Activated B cell treated with CpG ODN at 0.5 μM for 24 hours (primary cell): ENCODE data around the gene ACOT9. TPM values are rescaled to one million over a fixed set of nuclear protein-coding genes. Genes with fewer than 3 reads are reported as not detected.

ENCODE experiments used
- ATAC-seq: fragments of 200-7000 bp; cut with Tn5 transposase; one replicate; pipeline ENCODE4 v1.10.0; 2021; ENCODE audit warnings: low read depth, mild to moderate bottlenecking, moderate library complexity
- CTCF ChIA-PET: fragments of 350-600 bp; sonication (Branson Sonifier 250); formaldehyde crosslinking; loops from one replicate; lab custom pipeline; 2021; ENCODE audit warnings: antibody characterized with exemption; lab: Charles Lee
- POLR2A ChIA-PET: fragments of 350-600 bp; sonication (Branson Sonifier 250); formaldehyde crosslinking; loops from one replicate; lab custom pipeline; 2021; ENCODE audit warnings: antibody characterized with exemption; lab: Charles Lee
- DNase-seq: peaks from one replicate; pipeline ENCODE4 v3.0.0; 2022
- H3K27ac Mint-ChIP-seq: one replicate; pipeline ENCODE4 v1.8.0; 2020; ENCODE audit warnings: mixed read lengths
- H3K27me3 Mint-ChIP-seq: one replicate; pipeline ENCODE4 v1.8.0; 2021; ENCODE audit warnings: mixed read lengths
- H3K36me3 Mint-ChIP-seq: one replicate; pipeline ENCODE4 v1.8.0; 2021; ENCODE audit warnings: low read depth, mixed read lengths
- H3K4me1 Mint-ChIP-seq: one replicate; pipeline ENCODE4 v1.8.0; 2021; ENCODE audit warnings: mixed read lengths
- H3K4me3 Mint-ChIP-seq: one replicate; pipeline ENCODE4 v1.8.0; 2020; ENCODE audit warnings: mild to moderate bottlenecking, mixed read lengths
- H3K9me3 Mint-ChIP-seq: one replicate; pipeline ENCODE4 v1.8.0; 2020; ENCODE audit warnings: mixed read lengths
- CTCF ChIP-seq: fragments of 200-600 bp; IDR thresholded peaks from one replicate; pipeline ENCODE4 v1.8.0; 2022; ENCODE audit warnings: antibody characterized with exemption, mild to moderate bottlenecking
- intact Hi-C: fragments of 100-400 bp; cut with micrococcal nuclease; formaldehyde crosslinking; loops from one replicate; pipeline ENCODE4 v1.15.1; 2024
- total RNA-seq: library from RNA; stranded (reverse); gene quantifications from 2 replicates; pipeline ENCODE4 v1.2.3, GENCODE V29; 2022

ACOT9 gene
- total RNA-seq, 1 donor from 2014 or later = 49.4 TPM

GRCh38 chrX:23788521-23788920 is 45.4 kb upstream of the ACOT9 start:
- H3K4me1 Mint-ChIP-seq = peaks cover 21% of the 10 kb centered on the region
- ATAC-seq (no peak), DNase-seq (no peak)
- ChIA-PET POLR2A (interaction anchor here (1.3 kb wide), 1 partner anchor 14 kb away, joined by 4 read pairs; no protein-coding TSS in a partner anchor), CTCF (no interaction called here)
- no peaks in the 10 kb centered on the region for H3K9me3 Mint-ChIP-seq
- intact Hi-C loops = no loop called here
- no peak overlapping the region for H3K27ac Mint-ChIP-seq
- no peak for TF ChIP-seq CTCF
- H3K27me3 Mint-ChIP-seq = no peaks in the 10 kb centered on the region
- peaks cover 32% of the 10 kb centered on the region for H3K36me3 Mint-ChIP-seq
- no peak overlapping the region for H3K4me3 Mint-ChIP-seq

- Mint-ChIP-seq H3K4me3 (no peak overlapping the region), H3K4me1 (peaks cover 22% of the 10 kb centered on the region), H3K27me3 (no peaks in the 10 kb centered on the region), H3K27ac (no peak overlapping the region), H3K36me3 (peaks cover 34% of the 10 kb centered on the region), H3K9me3 (no peaks in the 10 kb centered on the region)
- DNase-seq = no peak
- CTCF ChIA-PET = no interaction called here
- TF ChIP-seq CTCF = no peak
- ATAC-seq = no peak
- intact Hi-C loops = no loop called here
- POLR2A ChIA-PET = interaction anchor here (1.3 kb wide), 1 partner anchor 14 kb away, joined by 4 read pairs; no protein-coding TSS in a partner anchor
Measured at GRCh38 chrX:23787745-23788118, 44.7 kb upstream of the ACOT9 start.

- Mint-ChIP-seq H3K27ac (no peak overlapping the region), H3K27me3 (no peaks in the 10 kb centered on the region), H3K4me1 (peaks cover 35% of the 10 kb centered on the region), H3K4me3 (no peak overlapping the region), H3K36me3 (peaks cover 34% of the 10 kb centered on the region), H3K9me3 (no peaks in the 10 kb centered on the region)
- ChIA-PET POLR2A (no interaction called here), CTCF (no interaction called here)
- no peak for TF ChIP-seq CTCF
- DNase-seq = no peak
- intact Hi-C loops = no loop called here
- no peak for ATAC-seq
Measured at GRCh38 chrX:23786268-23786815, 43.3 kb upstream of the ACOT9 start.

GRCh38 chrX:23785580-23785979 is 42.5 kb upstream of the ACOT9 start:
- CTCF ChIA-PET = no interaction called here
- POLR2A ChIA-PET = no interaction called here

More at GRCh38 chrX:23785580-23785979, 42.5 kb upstream of the ACOT9 start:
- DNase-seq (no peak), ATAC-seq (no peak)
- Mint-ChIP-seq H3K27ac (peak overlapping the region; percentile 95), H3K27me3 (no peaks in the 10 kb centered on the region), H3K9me3 (no peaks in the 10 kb centered on the region), H3K4me3 (peak overlapping the region; percentile 94), H3K4me1 (peaks cover 43% of the 10 kb centered on the region), H3K36me3 (peaks cover 34% of the 10 kb centered on the region)
- TF ChIP-seq CTCF = no peak
- intact Hi-C loops = no loop called here
